Panc1 (cell line): ENCODE results near the gene TRIM25.

ENCODE experiments used
- POLR2AphosphoS5 ChIP-seq: IDR thresholded peaks from 2 replicates; pipeline ENCODE4 v1.6.1; 2012; ENCODE audit warnings: mild to moderate bottlenecking, low read depth, low read length, moderate library complexity
- TF ChIP-seq, protein P1 (sequence below): fragments of 450-650 bp; IDR thresholded peaks from 2 replicates; pipeline ENCODE4 v1.5.1; 2017; ENCODE audit warnings: mild to moderate bottlenecking

GRCh38 chr17:56863974-56864373 lies 49.9 kb downstream of the TRIM25 start:
- TF ChIP-seq, protein P1, sequence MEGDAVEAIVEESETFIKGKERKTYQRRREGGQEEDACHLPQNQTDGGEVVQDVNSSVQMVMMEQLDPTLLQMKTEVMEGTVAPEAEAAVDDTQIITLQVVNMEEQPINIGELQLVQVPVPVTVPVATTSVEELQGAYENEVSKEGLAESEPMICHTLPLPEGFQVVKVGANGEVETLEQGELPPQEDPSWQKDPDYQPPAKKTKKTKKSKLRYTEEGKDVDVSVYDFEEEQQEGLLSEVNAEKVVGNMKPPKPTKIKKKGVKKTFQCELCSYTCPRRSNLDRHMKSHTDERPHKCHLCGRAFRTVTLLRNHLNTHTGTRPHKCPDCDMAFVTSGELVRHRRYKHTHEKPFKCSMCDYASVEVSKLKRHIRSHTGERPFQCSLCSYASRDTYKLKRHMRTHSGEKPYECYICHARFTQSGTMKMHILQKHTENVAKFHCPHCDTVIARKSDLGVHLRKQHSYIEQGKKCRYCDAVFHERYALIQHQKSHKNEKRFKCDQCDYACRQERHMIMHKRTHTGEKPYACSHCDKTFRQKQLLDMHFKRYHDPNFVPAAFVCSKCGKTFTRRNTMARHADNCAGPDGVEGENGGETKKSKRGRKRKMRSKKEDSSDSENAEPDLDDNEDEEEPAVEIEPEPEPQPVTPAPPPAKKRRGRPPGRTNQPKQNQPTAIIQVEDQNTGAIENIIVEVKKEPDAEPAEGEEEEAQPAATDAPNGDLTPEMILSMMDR = no peak
- no peak for TF ChIP-seq POLR2AphosphoS5
